HTERT RPE-1 (cell line): ENCODE results near the gene STH.
"Not testable (repeated sequence)": the region's sequence is repeated elsewhere in the genome, so short reads cannot be mapped to it uniquely, and the experiment has no call there.

Source experiments
- in situ Hi-C: fragments of 300-500 bp; cut with MboI; formaldehyde crosslinking; loops from 4 replicates; pipeline ENCODE4 v1.14.3; 2020; ENCODE audit warnings: low sequenced_read_pairs

Gene STH, protein sequence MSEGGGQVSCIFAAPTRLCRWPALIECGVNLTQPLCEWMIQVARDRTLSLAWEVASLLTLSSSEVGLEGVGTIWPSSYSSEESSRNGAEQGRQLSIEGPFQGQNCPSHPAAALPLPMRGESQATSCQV

DNA sequence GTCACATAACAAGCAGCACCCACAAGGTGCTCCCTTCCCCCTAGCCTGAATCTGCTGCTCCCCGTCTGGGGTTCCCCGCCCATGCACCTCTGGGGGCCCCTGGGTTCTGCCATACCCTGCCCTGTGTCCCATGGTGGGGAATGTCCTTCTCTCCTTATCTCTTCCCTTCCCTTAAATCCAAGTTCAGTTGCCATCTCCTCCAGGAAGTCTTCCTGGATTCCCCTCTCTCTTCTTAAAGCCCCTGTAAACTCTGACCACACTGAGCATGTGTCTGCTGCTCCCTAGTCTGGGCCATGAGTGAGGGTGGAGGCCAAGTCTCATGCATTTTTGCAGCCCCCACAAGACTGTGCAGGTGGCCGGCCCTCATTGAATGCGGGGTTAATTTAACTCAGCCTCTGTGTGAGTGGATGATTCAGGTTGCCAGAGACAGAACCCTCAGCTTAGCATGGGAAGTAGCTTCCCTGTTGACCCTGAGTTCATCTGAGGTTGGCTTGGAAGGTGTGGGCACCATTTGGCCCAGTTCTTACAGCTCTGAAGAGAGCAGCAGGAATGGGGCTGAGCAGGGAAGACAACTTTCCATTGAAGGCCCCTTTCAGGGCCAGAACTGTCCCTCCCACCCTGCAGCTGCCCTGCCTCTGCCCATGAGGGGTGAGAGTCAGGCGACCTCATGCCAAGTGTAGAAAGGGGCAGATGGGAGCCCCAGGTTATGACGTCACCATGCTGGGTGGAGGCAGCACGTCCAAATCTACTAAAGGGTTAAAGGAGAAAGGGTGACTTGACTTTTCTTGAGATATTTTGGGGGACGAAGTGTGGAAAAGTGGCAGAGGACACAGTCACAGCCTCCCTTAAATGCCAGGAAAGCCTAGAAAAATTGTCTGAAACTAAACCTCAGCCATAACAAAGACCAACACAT lies at the start of gene STH:
Gene STH (plus strand): TSS at position 264 of the 913 bp plus-strand sequence. CDS start 30 bp downstream, at position 294.
- in situ Hi-C loops, result no loop called here

DNA sequence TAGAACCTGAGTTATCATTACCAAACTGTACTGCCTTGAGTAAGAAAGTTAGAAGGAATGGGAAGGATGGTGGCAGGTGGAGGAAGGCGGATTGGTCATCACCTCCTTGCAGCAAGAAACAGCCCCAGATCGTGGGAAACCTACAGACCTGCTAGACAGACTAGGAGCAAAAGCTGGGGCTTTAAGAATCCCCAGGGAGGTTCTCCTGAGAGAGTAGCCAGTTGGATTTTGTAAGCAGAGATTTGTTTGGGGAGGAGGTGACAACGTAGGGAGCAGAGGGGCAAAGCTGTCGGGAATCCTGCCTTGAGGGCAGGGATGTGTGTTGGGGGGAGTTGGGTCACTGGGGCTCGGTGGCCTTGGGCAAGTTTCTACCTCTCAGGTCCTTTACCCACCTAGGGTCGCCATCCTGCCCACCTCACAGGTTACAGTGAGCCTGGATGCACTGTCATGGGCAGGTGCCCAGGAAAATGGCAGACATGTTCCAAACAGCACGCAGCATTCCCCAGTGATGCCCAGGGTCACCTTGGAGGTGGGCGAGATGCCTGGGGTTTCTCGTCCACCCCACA lies 49.2 kb upstream of the STH start:
- in situ Hi-C loops, result no loop called here

DNA sequence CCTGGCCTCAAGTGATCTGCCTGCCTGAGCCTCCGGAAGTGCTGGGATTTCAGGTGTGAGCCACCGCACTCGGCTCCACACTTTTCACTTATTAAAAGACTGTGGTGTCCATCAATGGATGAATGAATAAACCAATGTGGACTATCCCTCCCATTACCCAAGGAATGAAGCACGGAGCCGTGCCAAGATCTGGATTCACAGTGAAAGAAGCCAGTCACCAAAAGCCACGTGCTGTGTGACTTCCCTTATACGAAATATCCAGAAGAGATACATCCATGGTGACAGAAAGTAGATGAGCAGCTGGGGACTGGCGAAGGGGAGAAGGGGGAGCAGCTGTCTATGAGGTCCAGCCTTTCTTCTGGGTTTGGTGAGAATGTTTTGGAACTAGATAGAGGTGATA lies 48.2 kb upstream of the STH start:
- in situ Hi-C loops, result no loop called here

DNA sequence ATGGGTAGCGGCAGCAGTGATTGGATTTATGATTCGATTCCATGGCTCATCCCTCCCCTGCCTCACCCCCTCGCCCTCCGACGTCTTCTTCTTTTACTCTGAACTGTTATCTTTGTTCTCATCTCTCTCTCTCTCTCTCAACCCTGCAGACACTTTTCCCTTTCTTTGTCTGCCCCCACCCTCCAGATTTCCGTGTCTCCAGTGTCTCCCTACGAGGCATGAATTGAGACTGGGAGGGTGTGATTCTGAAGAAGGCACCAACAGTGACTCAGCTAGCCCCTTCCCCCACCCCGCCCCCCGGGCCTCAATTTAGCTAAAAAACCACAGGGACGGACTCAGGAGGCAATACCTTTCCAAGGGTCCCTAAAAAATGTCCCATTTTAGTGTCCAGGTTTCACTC lies 47.6 kb upstream of the STH start:
- in situ Hi-C loops, result no loop called here

DNA sequence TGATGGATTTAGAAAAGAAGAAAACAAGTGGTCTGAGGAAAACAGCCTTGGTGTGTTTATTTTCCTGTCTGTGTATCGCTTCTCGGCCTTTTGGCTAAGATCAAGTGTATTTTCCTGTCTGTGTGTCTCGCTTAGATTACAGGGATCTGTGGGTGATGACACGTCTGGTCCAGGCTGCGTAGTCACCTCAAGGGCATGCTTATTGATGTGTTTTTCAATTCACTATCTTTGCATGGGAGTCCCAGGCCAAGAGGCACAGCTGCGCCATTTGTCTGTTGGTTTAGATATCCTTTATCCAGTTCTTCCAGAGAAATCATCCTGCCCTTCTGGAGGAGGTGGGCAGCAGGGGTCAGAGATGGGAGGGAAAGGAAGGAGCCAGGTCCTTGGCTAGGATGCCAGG lies 47.1 kb upstream of the STH start:
- in situ Hi-C loops, result no loop called here

DNA sequence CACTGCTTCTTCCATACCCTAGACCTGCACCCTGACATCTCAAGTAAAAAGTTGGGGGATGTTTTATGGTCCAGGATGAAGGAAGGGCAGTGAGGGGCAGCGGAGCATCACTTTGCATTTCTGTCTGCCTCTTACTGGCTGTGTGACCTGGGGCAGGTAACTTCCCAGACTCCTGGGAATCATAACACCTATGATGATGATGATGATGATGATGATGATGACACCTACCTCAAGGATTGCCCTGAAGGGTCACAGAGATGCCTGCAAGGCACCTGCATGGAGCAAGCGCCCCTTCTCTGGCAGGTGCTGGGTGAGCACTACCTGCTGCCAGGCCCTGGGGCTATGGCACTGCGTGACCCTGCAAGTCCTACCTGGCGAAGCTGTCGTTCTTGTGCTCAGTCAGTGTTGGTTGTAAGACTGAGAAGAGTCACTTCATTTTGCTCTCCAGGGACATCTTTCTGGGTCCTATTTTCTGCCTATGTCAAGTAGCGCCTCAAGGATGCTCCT lies 46.2 kb upstream of the STH start:
- in situ Hi-C loops, result no loop called here

DNA sequence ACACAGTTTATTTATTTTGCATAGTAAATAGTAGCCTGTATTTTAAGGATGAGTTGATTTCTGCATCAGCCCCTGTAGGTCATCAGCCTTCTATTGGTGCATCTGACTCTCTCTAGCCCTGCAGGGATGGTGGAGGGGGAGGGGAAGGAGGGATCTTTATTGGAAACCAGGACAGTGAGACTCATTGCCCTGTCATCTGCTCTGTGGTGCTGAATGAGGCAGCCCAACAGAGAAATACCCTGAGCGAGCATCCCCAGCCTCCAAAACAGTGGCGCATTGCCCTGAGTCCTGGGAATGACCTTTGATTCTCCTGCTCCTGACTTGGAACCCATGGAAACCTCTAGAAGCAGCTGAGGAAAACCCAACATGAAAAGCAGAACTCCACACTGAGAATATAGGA lies 45.5 kb upstream of the STH start:
- in situ Hi-C loops, result no loop called here

DNA sequence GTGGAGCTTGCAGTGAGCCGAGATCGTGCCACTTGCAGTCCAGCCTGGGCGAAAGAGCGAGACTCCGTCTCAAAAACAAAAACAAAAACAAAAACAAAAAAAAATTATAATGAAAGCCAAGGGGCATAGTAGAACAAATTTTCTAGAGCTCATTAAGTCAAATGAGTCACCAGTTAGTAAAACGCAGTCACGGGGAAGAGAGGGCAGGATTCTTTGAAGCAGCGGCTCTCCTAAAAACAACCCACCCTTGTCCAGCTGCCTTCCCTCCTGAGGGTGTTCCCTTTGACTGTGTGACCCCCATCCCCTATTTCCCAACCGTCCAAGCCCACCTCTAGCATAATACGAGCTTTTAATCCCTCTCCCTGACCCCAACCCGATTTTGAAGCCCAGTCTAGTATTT lies 44.1 kb upstream of the STH start:
- in situ Hi-C loops, result no loop called here

DNA sequence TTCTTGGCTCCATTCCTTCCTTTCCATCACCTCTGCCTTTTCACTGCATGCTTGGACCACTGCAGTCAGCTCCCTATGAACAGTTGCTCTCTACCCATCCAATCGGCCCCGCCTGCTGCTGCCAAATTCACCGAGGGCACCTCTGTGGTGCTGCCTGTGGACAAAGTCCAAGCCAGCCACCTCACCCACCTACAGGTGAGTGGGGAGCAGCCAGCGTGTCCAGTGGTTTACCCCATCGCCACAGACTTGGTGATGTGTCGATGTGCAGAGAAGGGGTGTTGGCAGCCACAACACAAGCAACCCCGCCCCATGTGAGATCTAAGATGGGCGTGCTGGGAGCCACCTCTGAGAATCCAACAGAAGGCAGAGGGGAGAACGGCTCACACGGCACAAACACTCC lies 43.7 kb upstream of the STH start:
- in situ Hi-C loops, result no loop called here

DNA sequence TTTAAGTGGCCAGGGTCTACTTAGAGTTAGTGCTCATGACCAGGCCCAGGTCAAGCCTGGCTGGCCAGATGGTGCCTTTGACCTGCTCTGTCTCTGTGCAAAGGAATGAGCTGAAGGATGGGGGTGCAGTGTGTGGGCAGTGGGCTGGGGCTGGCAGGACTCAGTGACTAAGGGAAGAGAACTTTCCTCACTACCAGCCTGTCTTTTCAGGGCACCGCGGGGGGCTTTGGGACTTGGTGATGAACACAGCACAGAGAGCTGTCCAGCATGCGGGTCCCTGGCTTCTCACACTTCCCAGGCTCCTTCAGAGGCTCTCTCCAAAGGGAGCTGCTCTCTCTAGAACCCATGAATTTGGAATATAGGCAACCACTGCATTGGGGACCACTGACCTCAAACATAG lies 43.0 kb upstream of the STH start:
- in situ Hi-C loops, result no loop called here

DNA sequence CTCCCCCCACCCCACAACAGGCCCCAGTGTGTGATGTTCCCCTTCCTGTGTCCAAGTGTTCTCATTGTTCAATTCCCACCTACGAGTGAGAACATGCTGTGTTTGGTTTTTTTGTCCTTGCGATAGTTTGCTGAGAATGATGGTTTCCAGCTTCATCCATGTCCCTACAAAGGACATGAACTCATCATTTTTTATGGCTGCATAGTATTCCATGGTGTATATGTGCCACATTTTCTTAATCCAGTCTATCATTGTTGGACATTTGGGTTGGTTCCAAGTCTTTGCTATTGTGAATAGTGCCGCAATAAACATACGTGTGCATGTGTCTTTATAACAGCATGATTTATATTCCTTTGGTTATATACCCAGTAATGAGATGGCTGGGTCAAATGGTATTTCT lies 42.3 kb upstream of the STH start:
- in situ Hi-C loops, result not testable (repeated sequence)

DNA sequence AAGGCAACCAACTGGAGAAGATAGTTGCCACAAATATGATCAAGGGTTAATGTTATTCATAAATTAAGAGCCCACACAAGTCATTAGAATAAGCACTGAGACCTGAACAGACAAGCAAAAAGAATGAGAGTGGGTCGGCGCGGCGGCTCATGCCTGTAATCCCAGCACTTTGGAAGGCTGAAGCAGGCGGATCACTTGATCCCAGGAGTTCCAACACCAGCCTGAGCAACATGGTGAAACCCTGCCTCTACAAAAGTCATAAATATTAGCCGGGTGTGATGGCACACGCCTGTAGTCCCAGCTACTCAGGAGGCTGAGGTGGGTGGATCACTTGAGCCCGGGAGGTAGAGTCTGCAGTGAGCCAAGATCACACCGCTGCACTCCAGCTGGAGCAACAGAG lies 40.7 kb upstream of the STH start:
- in situ Hi-C loops, result no loop called here

DNA sequence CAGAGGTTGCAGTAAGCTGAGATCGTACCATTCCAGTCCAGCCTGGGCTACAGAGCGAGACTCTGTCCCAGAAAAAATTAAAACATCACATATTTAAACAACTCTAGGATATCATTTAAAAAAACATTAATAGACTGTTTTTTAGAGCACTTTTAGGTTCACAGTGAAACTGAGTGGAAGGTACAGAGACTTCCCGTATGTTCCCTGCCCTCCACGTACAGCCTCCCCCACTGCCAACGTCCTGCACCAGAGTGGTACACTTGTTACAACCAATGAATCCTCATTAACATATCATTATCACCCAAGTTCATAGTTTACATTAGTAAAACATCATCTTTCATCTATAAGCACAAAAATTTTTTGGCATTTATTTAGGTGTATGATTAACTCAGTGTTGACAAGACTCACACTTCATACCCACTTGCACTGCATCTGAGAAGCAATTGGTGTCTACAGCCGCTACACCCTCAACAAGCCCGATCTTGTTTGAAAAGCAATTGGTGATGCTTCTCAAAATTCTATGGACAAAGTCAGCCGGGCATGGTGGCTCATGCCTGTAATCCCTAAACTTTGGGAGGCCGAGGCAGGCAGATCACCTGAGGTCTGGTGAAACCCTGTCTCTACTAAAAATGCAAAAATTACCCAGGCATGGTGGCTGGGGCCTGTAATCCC lies 39.9 kb upstream of the STH start:
- in situ Hi-C loops, result no loop called here

DNA sequence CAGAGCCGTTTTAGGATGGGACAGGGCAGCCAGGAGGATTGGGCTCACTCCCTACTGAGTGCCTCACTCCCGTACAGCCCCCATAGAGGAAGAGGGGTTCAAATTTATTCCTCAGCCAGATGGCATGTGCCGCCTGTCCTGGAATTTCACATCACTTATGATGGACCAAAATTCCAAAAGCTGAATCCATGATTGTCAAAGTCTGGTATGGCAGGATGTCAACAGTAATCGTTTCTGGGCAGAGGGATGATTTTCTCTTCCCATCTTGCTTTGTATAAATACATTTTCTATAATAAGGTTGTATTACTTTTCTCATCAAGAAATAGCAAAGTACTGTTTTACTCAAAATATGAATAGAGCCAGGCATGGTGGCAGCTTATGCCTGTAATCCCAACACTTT lies 38.7 kb upstream of the STH start:
- in situ Hi-C loops, result no loop called here

DNA sequence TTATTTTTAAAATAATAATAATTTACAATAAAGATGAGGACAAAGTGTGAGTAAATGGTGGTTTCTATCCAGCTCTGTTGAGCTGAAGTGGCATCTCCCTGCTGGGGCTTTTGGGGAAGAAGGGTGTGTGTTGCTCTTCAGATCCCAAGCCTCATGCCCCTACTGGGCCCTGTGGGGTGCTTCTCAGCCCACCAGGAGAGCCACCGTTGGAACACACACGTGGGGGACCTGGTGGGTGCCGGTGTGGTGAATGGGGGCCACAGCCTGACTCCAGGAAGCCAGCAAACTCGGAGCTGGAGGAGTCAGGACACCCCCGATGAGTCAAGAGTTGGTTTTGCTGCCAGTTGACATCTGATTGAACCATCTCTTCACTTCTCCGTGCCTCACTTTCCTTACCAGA lies 37.8 kb upstream of the STH start:
- in situ Hi-C loops, result no loop called here

DNA sequence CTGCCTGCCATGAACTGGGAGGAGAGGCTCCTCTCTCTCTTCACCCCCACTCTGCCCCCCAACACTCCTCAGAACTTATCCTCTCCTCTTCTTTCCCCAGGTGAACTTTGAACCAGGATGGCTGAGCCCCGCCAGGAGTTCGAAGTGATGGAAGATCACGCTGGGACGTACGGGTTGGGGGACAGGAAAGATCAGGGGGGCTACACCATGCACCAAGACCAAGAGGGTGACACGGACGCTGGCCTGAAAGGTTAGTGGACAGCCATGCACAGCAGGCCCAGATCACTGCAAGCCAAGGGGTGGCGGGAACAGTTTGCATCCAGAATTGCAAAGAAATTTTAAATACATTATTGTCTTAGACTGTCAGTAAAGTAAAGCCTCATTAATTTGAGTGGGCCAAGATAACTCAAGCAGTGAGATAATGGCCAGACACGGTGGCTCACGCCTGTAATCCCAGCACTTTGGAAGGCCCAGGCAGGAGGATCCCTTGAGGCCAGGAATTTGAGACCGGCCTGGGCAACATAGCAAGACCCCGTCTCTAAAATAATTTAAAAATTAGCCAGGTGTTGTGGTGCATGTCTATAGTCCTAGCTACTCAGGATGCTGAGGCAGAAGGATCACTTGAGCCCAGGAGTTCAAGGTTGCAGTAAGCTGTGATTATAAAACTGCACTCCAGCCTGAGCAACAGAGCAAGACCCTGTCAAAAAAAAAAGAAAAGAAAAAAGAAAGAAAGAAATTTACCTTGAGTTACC lies 36.7 kb upstream of the STH start:
- in situ Hi-C loops, result no loop called here

DNA sequence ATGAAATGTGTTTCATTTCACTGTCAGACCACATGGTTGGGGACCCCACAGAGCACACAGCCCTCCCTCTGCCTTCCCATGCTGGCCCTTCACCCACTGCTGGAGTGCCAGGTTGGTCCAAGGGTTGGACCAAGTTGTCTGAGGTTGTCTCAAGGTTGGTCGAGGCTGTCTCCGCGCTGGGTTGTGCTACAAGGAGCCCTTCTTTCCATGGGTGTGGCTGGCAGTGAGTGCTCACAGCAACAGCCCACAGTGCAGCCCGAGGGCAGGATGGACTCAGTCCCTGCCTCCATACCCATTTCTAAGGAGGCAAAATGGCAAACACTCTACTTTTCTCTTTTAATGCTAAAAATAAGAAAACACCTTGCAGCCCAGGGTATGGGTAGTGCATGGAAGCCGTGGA lies 35.8 kb upstream of the STH start:
- in situ Hi-C loops, result no loop called here

DNA sequence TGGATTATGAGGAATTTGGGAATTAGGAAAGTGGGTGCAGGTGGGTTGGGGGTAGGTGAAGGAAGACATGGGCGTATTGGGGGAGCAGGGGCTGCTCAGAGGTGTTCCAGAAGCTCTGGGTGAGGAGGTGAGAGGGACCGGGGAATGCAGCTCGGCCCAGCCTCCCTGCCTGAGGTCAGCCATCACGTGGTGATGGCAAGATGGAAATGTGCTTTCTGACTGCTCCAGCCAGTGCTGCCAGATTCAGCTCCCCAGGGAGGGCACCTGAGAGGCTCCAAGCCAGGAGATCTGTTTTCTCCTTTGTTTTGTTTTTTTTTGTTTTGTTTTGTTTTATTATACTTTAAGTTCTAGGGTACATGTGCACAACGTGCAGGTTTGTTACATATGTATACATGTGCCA lies 35.2 kb upstream of the STH start:
- in situ Hi-C loops, result no loop called here

DNA sequence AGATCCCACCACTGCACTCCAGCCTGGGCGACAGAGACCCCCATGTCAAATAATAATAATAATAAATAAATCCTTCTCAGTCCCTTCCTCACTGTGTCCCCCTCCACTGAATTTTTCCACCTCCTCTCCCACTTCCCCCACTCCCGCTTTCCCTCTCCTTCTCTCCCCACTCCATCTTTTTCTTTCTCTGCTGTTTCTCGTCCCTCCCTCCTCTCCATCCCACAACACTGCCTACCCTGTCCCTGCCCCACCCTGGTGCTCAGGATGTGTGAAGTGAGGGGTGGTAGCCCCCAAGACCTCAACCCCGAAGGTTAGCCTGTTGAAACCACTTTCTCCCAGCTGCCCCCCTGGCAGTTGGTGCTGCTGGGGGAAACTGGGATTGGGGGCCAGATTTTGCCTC lies 34.4 kb upstream of the STH start:
- in situ Hi-C loops, result no loop called here

DNA sequence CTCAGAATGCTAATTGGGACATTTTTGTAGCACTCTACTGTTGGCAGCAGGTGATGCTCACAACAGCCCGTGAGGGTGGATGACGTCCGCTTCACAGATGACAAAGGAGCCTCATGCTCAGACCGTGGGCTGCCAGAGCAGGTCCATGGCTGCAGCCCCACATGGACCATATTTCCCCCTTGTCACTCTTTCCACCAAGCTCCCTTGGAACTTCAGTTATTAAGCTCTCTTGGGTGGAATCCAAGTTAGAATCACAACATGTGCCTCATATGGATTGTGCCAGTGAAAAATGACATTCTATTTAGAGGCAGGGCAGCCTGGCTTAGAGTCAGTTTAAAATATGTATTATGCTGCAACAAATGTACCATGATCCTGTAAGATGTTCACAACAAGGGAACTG lies 33.2 kb upstream of the STH start:
- in situ Hi-C loops, result no loop called here
